HUES64 (cell line): Measurements from ENCODE around the gene FSTL1.

Source experiments
- H3K27ac ChIP-seq: 2 replicates; pipeline ENCODE4 v1.7.0; 2013; ENCODE audit warnings: low read depth, low read length, inconsistent platforms
- H3K27me3 ChIP-seq: 2 replicates; pipeline ENCODE4 v1.6.1; 2013; ENCODE audit warnings: mild to moderate bottlenecking, low read length; ENCODE audit not compliant: insufficient read depth
- H3K36me3 ChIP-seq: 2 replicates; pipeline ENCODE4 v1.6.1; 2013; ENCODE audit warnings: mild to moderate bottlenecking, low read length; ENCODE audit not compliant: insufficient read depth
- H3K4me1 ChIP-seq: 2 replicates; pipeline ENCODE4 v1.6.1; 2013; ENCODE audit warnings: mild to moderate bottlenecking, low read length, moderate library complexity; ENCODE audit not compliant: insufficient read depth
- H3K4me3 ChIP-seq: 2 replicates; pipeline ENCODE4 v1.5.1; 2013; ENCODE audit warnings: mild to moderate bottlenecking, low read length, moderate library complexity
- H3K9ac ChIP-seq: 2 replicates; pipeline ENCODE4 v1.6.1; 2013; ENCODE audit warnings: mild to moderate bottlenecking, low read depth, low read length
- H3K9me3 ChIP-seq: 2 replicates; pipeline ENCODE4 v1.6.1; 2013; ENCODE audit warnings: low read depth, low read length; ENCODE audit not compliant: insufficient read depth
- WGBS: fragments of 150-250, 120-280 bp; methylation state at CpG from one replicate; pipeline ENCODE4 v1.1.7; 2013; ENCODE audit warnings: missing lambda C conversion rate; 5-methylcytosine and 5-hydroxymethylcytosine counted together

FSTL1 gene

GRCh38 chr3:120438665-120439370 lies 12.0 kb downstream of the FSTL1 start:
- H3K36me3 ChIP-seq, result peaks cover 55% of the 10 kb centered on the region
- peak overlapping the region; percentile 2; the same call in 1 of the 2 replicates for H3K9ac ChIP-seq
- WGBS, result 91% methylated on average over 10 of the region's 10 CpGs
- peaks cover 39% of the 10 kb centered on the region for H3K4me1 ChIP-seq
- H3K27ac ChIP-seq, result no peak overlapping the region
- no peaks in the 10 kb centered on the region for H3K27me3 ChIP-seq
- H3K4me3 ChIP-seq, result no peak overlapping the region
- no peaks in the 10 kb centered on the region for H3K9me3 ChIP-seq

- Histone ChIP-seq H3K27ac (no peak overlapping the region), H3K4me3 (no peak overlapping the region), H3K9me3 (no peaks in the 10 kb centered on the region), H3K9ac (no peak overlapping the region), H3K27me3 (no peaks in the 10 kb centered on the region), H3K36me3 (peaks cover 54% of the 10 kb centered on the region), H3K4me1 (peaks cover 38% of the 10 kb centered on the region)
- over 99% methylated on average over 4 of the region's 4 CpGs for WGBS
Observed at GRCh38 chr3:120438216-120438615, 12.6 kb downstream of the FSTL1 start.

GRCh38 chr3:120437559-120437958 lies 13.2 kb downstream of the FSTL1 start:
- H3K27me3 ChIP-seq, result no peaks in the 10 kb centered on the region
- no peaks in the 10 kb centered on the region for H3K9me3 ChIP-seq
- 98% methylated on average over 2 of the region's 2 CpGs for WGBS
- H3K27ac ChIP-seq, result no peak overlapping the region
- H3K9ac ChIP-seq, result no peak overlapping the region
- peaks cover 45% of the 10 kb centered on the region for H3K4me1 ChIP-seq
- H3K4me3 ChIP-seq, result no peak overlapping the region
- H3K36me3 ChIP-seq, result peaks cover 54% of the 10 kb centered on the region

- Histone ChIP-seq H3K9me3 (no peaks in the 10 kb centered on the region), H3K4me3 (no peak overlapping the region), H3K9ac (peak overlapping the region; percentile 20; the same call in 1 of the 2 replicates), H3K36me3 (peaks cover 51% of the 10 kb centered on the region), H3K27ac (peak overlapping the region; percentile 67), H3K4me1 (peaks cover 53% of the 10 kb centered on the region), H3K27me3 (no peaks in the 10 kb centered on the region)
- 81% methylated on average over 4 of the region's 4 CpGs for WGBS
Observed at GRCh38 chr3:120436523-120437050, 14.2 kb downstream of the FSTL1 start.

DNA sequence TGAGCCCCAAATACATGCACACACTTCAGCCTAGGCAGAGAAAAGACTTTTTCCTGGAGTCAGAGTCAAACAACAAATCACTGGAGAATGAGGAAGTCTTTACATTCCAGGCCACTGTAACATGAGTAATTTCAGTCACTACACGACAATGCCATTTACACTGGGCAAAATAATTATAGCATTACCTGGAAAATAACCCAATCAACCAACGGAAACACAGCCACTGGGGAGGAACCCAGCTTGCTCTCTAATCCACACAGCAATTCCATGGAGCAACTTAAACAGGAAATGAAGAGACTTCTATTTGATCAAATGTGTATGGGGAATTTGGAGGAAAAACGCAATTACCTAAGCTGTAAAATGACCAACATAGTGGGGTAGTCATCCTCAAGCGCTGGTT lies 15.2 kb downstream of the FSTL1 start:
- H3K9me3 ChIP-seq, result no peaks in the 10 kb centered on the region
- peak overlapping the region; percentile 34; the same call in 1 of the 2 replicates for H3K27ac ChIP-seq
- H3K4me1 ChIP-seq, result peaks cover 54% of the 10 kb centered on the region
- peaks cover 50% of the 10 kb centered on the region for H3K36me3 ChIP-seq
- H3K27me3 ChIP-seq, result no peaks in the 10 kb centered on the region
- no peak overlapping the region for H3K9ac ChIP-seq
- no peak overlapping the region for H3K4me3 ChIP-seq
- WGBS, result 96% methylated on average over 3 of the region's 4 CpGs

DNA sequence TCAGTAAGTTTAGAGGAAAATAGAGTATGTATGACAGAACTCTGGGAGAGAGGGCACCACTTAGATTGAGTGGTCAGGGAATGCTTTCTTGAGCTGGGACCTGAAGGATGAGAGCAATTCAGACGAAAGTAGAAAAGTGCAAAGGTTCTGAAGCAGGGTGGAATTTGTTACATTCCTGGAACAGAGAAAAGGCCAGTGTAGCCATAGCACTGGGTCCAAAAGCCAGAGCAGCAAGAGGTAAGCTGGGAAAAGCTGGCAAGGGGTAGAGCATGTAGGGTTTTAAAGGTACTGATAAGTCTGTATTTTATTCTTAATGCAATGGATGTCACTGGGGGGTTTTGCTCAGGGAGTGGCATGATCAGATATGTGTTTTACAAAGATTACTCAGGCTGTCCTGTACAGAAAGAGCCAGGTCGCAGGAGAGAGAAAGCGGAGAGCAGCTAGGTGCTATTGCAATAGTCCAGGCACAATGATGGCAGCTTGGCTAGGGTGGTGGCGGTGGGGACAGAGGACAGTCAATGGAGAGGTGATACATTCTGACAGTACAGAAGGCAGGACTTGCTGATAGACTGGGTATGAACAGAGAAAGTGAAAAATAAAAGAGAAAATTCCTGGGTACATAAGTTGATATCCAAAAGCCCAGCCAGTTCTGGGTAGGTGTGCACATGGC lies 17.0 kb downstream of the FSTL1 start:
- peaks cover 50% of the 10 kb centered on the region for H3K36me3 ChIP-seq
- WGBS, result 93% methylated on average over 4 of the region's 4 CpGs
- H3K9me3 ChIP-seq, result no peaks in the 10 kb centered on the region
- H3K4me1 ChIP-seq, result peaks cover 58% of the 10 kb centered on the region
- no peak overlapping the region for H3K4me3 ChIP-seq
- H3K27ac ChIP-seq, result no peak overlapping the region
- H3K9ac ChIP-seq, result no peak overlapping the region
- H3K27me3 ChIP-seq, result no peaks in the 10 kb centered on the region

DNA sequence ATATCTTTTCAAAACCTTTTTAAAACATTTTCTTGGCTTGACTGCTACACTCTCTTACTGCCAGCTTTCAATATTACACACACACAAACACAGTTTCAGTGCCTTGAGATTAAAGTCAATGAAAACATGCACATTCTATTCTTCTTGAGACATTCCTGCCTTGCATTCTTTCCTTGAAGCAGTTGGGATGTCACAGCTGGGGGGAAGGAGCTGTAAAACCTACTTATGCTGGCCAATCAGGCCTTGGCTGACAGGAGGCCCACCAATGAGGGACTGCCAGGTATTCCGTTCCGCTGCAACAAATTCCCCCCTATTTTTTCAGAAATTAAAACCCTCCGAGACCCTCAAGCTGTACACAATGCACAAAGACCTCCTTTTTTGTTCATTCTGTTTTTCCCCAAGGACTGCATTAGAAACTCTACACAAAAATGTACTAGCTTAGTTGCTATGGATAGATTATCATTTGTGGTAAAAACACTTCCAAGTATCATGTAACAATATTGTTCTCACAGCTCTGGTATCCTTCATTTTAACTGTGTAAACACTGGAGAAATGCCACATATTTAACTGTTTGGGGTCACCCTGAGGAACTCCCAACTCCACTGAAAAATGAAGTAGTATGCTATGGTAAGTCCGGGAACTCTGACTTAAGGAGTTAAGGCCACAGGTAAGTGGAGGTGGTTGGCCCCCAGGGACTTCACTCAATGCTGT lies 18.5 kb downstream of the FSTL1 start:
- Histone ChIP-seq H3K4me3 (no peak overlapping the region), H3K4me1 (peaks cover 51% of the 10 kb centered on the region), H3K27me3 (no peaks in the 10 kb centered on the region), H3K36me3 (peaks cover 38% of the 10 kb centered on the region), H3K9ac (peak overlapping the region; percentile 28), H3K27ac (peak overlapping the region; percentile 53), H3K9me3 (no peaks in the 10 kb centered on the region)
- 87% methylated on average over 4 of the region's 4 CpGs for WGBS

DNA sequence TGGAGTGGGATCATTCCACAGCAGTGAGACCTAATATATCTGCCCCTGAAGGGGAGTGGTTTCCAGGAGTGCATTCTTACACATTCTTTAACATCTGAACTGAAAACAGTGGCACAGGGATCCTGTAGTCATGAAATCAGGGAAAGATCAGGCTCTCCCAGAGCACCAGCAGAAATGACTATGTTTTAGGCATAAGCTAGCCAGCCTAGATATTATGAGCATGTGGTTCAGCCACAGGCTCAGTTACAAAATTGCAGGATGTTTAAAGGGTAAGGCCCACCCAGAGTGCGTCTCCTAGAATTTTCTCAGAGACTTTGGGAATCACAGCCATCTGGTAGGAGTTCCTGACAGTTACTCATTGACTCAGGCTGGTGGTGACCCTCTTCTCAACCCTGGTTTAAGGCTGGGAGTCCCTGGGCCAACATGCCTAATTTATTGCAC lies 20.9 kb downstream of the FSTL1 start:
- Histone ChIP-seq H3K36me3 (peaks cover 52% of the 10 kb centered on the region), H3K9me3 (no peaks in the 10 kb centered on the region), H3K9ac (no peak overlapping the region), H3K4me1 (peaks cover 29% of the 10 kb centered on the region), H3K4me3 (no peak overlapping the region), H3K27me3 (no peaks in the 10 kb centered on the region), H3K27ac (no peak overlapping the region; the same call in 1 of the 2 replicates)
- 91% methylated on average over 1 of the region's 1 CpG for WGBS

GRCh38 chr3:120428924-120429323 lies 21.9 kb downstream of the FSTL1 start:
- no peak overlapping the region for H3K9ac ChIP-seq
- H3K27ac ChIP-seq, result no peak overlapping the region
- WGBS, result 94% methylated on average over 2 of the region's 2 CpGs
- no peak overlapping the region for H3K4me3 ChIP-seq
- H3K4me1 ChIP-seq, result peaks cover 29% of the 10 kb centered on the region
- H3K27me3 ChIP-seq, result no peaks in the 10 kb centered on the region
- H3K36me3 ChIP-seq, result peaks cover 50% of the 10 kb centered on the region
- H3K9me3 ChIP-seq, result no peaks in the 10 kb centered on the region

DNA sequence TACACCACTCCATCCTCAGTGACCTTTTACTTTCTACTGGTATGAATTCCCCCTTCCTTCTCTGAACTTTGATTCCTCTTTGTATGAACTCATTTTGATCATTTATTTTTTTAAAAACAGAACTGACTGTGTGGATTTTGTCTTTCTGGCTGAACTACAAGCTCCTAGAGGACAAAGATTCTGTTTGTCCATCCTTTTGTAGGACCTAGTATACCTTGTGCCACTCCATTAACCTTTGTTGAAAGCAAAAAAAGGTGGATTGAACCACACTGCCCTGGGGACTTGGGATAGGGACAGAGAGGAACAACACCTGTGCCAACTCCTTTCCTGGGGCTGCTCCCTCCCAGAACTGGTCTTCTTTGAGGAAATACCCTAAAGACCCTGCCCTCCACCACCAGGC lies 23.6 kb downstream of the FSTL1 start:
- Histone ChIP-seq H3K27me3 (no peaks in the 10 kb centered on the region), H3K4me3 (no peak overlapping the region), H3K27ac (0 out of 2 replicates have a peak overlapping the region, but pooled peaks have one; percentile 34), H3K9ac (no peak overlapping the region), H3K4me1 (peaks cover 16% of the 10 kb centered on the region), H3K36me3 (peaks cover 60% of the 10 kb centered on the region), H3K9me3 (no peaks in the 10 kb centered on the region)
